ENCODE measurements around the gene SUN5.

SUN5 gene

GRCh38 chr20:33026072-33026778 lies 22.0 kb upstream of the SUN5 start:
- Histone ChIP-seq H3K9ac (ENCODE audit: low read length) (no peak overlapping the region), H3K27me3 (replicated peaks; ENCODE audit: control insufficient read depth, insufficient read depth, low read length) (peaks cover 81% of the 10 kb centered on the region), H3K4me1 (ENCODE audit: control insufficient read depth, insufficient read depth, low read length) (no peaks in the 10 kb centered on the region), H3K4me3 (ENCODE audit: low read length) (no peak overlapping the region), H3K9me3 (ENCODE audit: control insufficient read depth, low read length) (peaks cover 7% of the 10 kb centered on the region), H3K36me3 (ENCODE audit: control insufficient read depth, insufficient read depth, low read length, severe bottlenecking) (no peaks in the 10 kb centered on the region)
- no peak for DNase-seq (ENCODE audit: low read depth)

DNA sequence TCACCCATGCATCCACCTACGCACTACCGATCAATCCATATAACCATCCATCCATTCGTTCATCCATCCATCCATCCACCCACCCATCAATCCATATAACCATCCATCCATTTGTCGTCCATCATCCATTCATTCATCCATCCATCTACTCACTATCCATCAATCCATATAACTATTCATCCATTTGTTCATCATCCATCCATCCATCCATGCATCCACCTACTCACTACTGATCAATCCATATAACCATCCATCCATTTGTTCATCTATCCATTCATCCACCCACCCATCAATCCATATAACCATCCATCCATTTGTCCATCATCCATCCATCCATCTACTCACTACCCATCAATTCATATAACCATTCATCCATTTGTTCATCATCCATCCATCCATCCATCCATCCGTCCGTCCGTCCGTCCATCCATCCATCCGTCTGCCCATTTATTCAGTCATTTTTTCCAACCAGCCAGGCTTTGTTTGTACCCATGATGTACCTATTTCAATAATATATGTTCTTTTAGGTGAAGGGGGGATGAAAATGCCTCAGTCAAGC lies 21.2 kb upstream of the SUN5 start:
- no peak overlapping the region for H3K4me3 ChIP-seq (ENCODE audit: low read length)
- DNase-seq (ENCODE audit: low read depth) = no peak
- no peak overlapping the region for H3K9ac ChIP-seq (ENCODE audit: low read length)
- H3K36me3 ChIP-seq (ENCODE audit: control insufficient read depth, insufficient read depth, low read length, severe bottlenecking) = no peaks in the 10 kb centered on the region
- peaks cover 7% of the 10 kb centered on the region for H3K9me3 ChIP-seq (ENCODE audit: control insufficient read depth, low read length)
- H3K4me1 ChIP-seq (ENCODE audit: control insufficient read depth, insufficient read depth, low read length) = no peaks in the 10 kb centered on the region
- H3K27me3 ChIP-seq (replicated peaks; ENCODE audit: control insufficient read depth, insufficient read depth, low read length) = peaks cover 79% of the 10 kb centered on the region

DNA sequence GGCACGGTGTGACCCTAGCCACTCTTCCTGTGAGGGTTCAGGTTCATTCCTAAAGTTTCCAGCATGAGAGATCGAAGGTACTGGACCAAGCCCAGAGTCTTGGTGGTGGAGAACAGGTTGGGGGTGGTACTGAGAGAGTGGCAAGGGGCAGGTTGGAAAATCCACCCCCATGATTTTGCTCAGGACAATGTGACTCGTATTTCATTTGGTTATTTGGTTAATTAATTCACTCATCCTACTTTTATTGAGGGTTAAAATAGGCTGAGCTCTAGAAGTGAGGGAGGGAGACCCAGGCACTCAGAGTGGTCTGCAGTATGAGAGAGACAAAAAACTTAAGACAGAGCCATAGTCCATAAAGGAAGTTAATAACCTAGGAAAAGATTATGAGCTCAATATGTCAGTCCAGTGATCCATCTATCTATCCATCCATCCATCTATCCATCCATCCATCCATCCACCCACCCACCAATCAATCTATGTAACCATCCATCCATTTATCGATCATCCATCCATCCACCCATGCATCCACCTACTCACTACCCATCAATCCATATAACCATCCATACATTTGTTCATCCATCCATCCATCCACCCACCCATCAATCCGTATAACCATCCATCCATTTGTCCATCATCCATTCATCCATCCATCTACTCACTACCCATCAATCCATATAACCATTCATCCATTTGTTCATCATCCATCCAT lies 20.5 kb upstream of the SUN5 start:
- Histone ChIP-seq H3K36me3 (ENCODE audit: control insufficient read depth, insufficient read depth, low read length, severe bottlenecking) (no peaks in the 10 kb centered on the region), H3K9ac (ENCODE audit: low read length) (no peak overlapping the region), H3K4me3 (ENCODE audit: low read length) (no peak overlapping the region), H3K4me1 (ENCODE audit: control insufficient read depth, insufficient read depth, low read length) (no peaks in the 10 kb centered on the region), H3K27me3 (replicated peaks; ENCODE audit: control insufficient read depth, insufficient read depth, low read length) (peaks cover 76% of the 10 kb centered on the region), H3K9me3 (ENCODE audit: control insufficient read depth, low read length) (peaks cover 7% of the 10 kb centered on the region)
- no peak for DNase-seq (ENCODE audit: low read depth)

- Histone ChIP-seq H3K9ac (ENCODE audit: low read length) (no peak overlapping the region), H3K9me3 (ENCODE audit: control insufficient read depth, low read length) (peaks cover 7% of the 10 kb centered on the region), H3K27me3 (replicated peaks; ENCODE audit: control insufficient read depth, insufficient read depth, low read length) (peaks cover 76% of the 10 kb centered on the region), H3K36me3 (ENCODE audit: control insufficient read depth, insufficient read depth, low read length, severe bottlenecking) (no peaks in the 10 kb centered on the region), H3K4me1 (ENCODE audit: control insufficient read depth, insufficient read depth, low read length) (no peaks in the 10 kb centered on the region), H3K4me3 (ENCODE audit: low read length) (no peak overlapping the region)
- DNase-seq (ENCODE audit: low read depth) = no peak
Observed at GRCh38 chr20:33024243-33024560, 20.0 kb upstream of the SUN5 start.

- Histone ChIP-seq H3K4me3 (ENCODE audit: low read length) (no peak overlapping the region), H3K27me3 (replicated peaks; ENCODE audit: control insufficient read depth, insufficient read depth, low read length) (peaks cover 75% of the 10 kb centered on the region), H3K9me3 (ENCODE audit: control insufficient read depth, low read length) (peaks cover 7% of the 10 kb centered on the region), H3K36me3 (ENCODE audit: control insufficient read depth, insufficient read depth, low read length, severe bottlenecking) (no peaks in the 10 kb centered on the region), H3K4me1 (ENCODE audit: control insufficient read depth, insufficient read depth, low read length) (no peaks in the 10 kb centered on the region), H3K9ac (ENCODE audit: low read length) (no peak overlapping the region)
- DNase-seq (ENCODE audit: low read depth) = no peak
Observed at GRCh38 chr20:33023439-33024242, 19.4 kb upstream of the SUN5 start.

- Histone ChIP-seq H3K4me1 (ENCODE audit: control insufficient read depth, insufficient read depth, low read length) (no peaks in the 10 kb centered on the region), H3K9ac (ENCODE audit: low read length) (no peak overlapping the region), H3K9me3 (ENCODE audit: control insufficient read depth, low read length) (peaks cover 7% of the 10 kb centered on the region), H3K36me3 (ENCODE audit: control insufficient read depth, insufficient read depth, low read length, severe bottlenecking) (no peaks in the 10 kb centered on the region), H3K27me3 (replicated peaks; ENCODE audit: control insufficient read depth, insufficient read depth, low read length) (peaks cover 71% of the 10 kb centered on the region), H3K4me3 (ENCODE audit: low read length) (no peak overlapping the region)
- DNase-seq (ENCODE audit: low read depth) = no peak
Observed at GRCh38 chr20:33022694-33023438, 18.6 kb upstream of the SUN5 start.

GRCh38 chr20:33022289-33022688 lies 18.1 kb upstream of the SUN5 start:
- Histone ChIP-seq H3K4me1 (ENCODE audit: control insufficient read depth, insufficient read depth, low read length) (no peaks in the 10 kb centered on the region), H3K9me3 (ENCODE audit: control insufficient read depth, low read length) (peaks cover 7% of the 10 kb centered on the region), H3K36me3 (ENCODE audit: control insufficient read depth, insufficient read depth, low read length, severe bottlenecking) (no peaks in the 10 kb centered on the region), H3K9ac (ENCODE audit: low read length) (no peak overlapping the region), H3K4me3 (ENCODE audit: low read length) (no peak overlapping the region), H3K27me3 (replicated peaks; ENCODE audit: control insufficient read depth, insufficient read depth, low read length) (peaks cover 71% of the 10 kb centered on the region)
- DNase-seq (ENCODE audit: low read depth) = no peak

- H3K4me3 ChIP-seq (ENCODE audit: low read length) = no peak overlapping the region
- H3K36me3 ChIP-seq (ENCODE audit: control insufficient read depth, insufficient read depth, low read length, severe bottlenecking) = no peaks in the 10 kb centered on the region
- DNase-seq (ENCODE audit: low read depth) = no peak
- H3K9ac ChIP-seq (ENCODE audit: low read length) = no peak overlapping the region
- H3K9me3 ChIP-seq (ENCODE audit: control insufficient read depth, low read length) = peaks cover 7% of the 10 kb centered on the region
- no peaks in the 10 kb centered on the region for H3K4me1 ChIP-seq (ENCODE audit: control insufficient read depth, insufficient read depth, low read length)
- peaks cover 71% of the 10 kb centered on the region for H3K27me3 ChIP-seq (replicated peaks; ENCODE audit: control insufficient read depth, insufficient read depth, low read length)
Observed at GRCh38 chr20:33021879-33022278, 17.6 kb upstream of the SUN5 start.

GRCh38 chr20:33020278-33021161 lies 16.3 kb upstream of the SUN5 start:
- no peak for DNase-seq (ENCODE audit: low read depth)
- peaks cover 72% of the 10 kb centered on the region for H3K27me3 ChIP-seq (replicated peaks; ENCODE audit: control insufficient read depth, insufficient read depth, low read length)
- H3K36me3 ChIP-seq (ENCODE audit: control insufficient read depth, insufficient read depth, low read length, severe bottlenecking) = no peaks in the 10 kb centered on the region
- H3K4me1 ChIP-seq (ENCODE audit: control insufficient read depth, insufficient read depth, low read length) = no peaks in the 10 kb centered on the region
- no peak overlapping the region for H3K4me3 ChIP-seq (ENCODE audit: low read length)
- H3K9me3 ChIP-seq (ENCODE audit: control insufficient read depth, low read length) = peaks cover 3% of the 10 kb centered on the region
- no peak overlapping the region for H3K9ac ChIP-seq (ENCODE audit: low read length)

Measured in adipocyte (in vitro differentiated cells).